Kidney (tissue), 14 donors: ENCODE results near the gene HDAC9. TPM values are rescaled to one million over a fixed set of nuclear protein-coding genes. Genes with fewer than 3 reads are reported as not detected.

Source experiments
- DNase-seq, 5 donors: peaks; one replicate each; pipeline ENCODE4 v3.0.0-alpha.2; 2013 to 2020
- FAIRE-seq: peaks from 2 replicates; lab custom pipeline; 2012; peaks lifted over from hg19 to GRCh38; lab: Jason Lieb, UNC
- H3K27ac ChIP-seq, 2 donors: one replicate each; pipeline ENCODE4 v1.7.0; 2013; ENCODE audit warnings: low read depth in 2 of 2, low read length in 2 of 2, inconsistent platforms in 1 of 2
- H3K27me3 ChIP-seq: one replicate; pipeline ENCODE4 v1.7.1; 2013; ENCODE audit warnings: low read length, inconsistent platforms; ENCODE audit not compliant: control insufficient read depth, insufficient read depth
- H3K36me3 ChIP-seq, 3 donors: one replicate each; pipeline versions ENCODE4 v1.7.0 to v1.7.1; 2013; ENCODE audit warnings: low read length in 3 of 3, control low read depth in 1 of 3, inconsistent platforms in 1 of 3; ENCODE audit not compliant: insufficient read depth in 3 of 3, control insufficient read depth in 2 of 3
- H3K4me1 ChIP-seq, 3 donors: one replicate each; pipeline versions ENCODE4 v1.7.0 to v1.7.1; 2013; ENCODE audit warnings: low read length in 3 of 3, inconsistent platforms in 1 of 3, low read depth in 1 of 3; ENCODE audit not compliant: control insufficient read depth in 2 of 3, insufficient read depth in 2 of 3
- H3K4me3 ChIP-seq, 3 donors: one replicate each; pipeline versions ENCODE4 v1.7.0 to v1.8.1; 2013; ENCODE audit warnings: low read length in 3 of 3, control low read depth in 1 of 3, inconsistent platforms in 1 of 3
- H3K9ac ChIP-seq, 3 donors: one replicate each; pipeline versions ENCODE4 v1.7.0 to v1.7.1; 2013; ENCODE audit warnings: low read length in 3 of 3, control low read depth in 1 of 3, inconsistent platforms in 1 of 3
- H3K9me3 ChIP-seq, 3 donors: one replicate each; pipeline versions ENCODE4 v1.7.0 to v1.7.1; 2013; ENCODE audit warnings: low read length in 3 of 3, control low read depth in 1 of 3, inconsistent platforms in 1 of 3; ENCODE audit not compliant: control insufficient read depth in 2 of 3, insufficient read depth in 1 of 3
- intact Hi-C: fragments of 100-400 bp; cut with DNase I; formaldehyde crosslinking; loops from one replicate; pipeline ENCODE4 v1.11.1; 2022
- polyA plus RNA-seq: library from polyadenylated mRNA; stranded (reverse); fragments of 350-450 nt; fragmentation: Illumina TruSeq; extraction: RNeasy Lipid Tissue Mini Kit (QIAGEN cat#74804); gene quantifications from one replicate; pipeline ENCODE4 v1.2.3, GENCODE V29; 2014; ENCODE audit warnings: low read depth, low replicate concordance; ENCODE audit not compliant: insufficient read depth
- total RNA-seq: library from RNA; stranded (reverse); fragmentation: NEBNext Ultra II Directional; extraction: Animal tissue kit (Norgen Biotek cat#: 25700); gene quantifications from one replicate; pipeline ENCODE4 v1.2.1, GENCODE V29; 2021
- TF ChIP-seq, protein P1 (sequence below): IDR thresholded peaks from 3 replicates; pipeline ENCODE4 v1.5.1; 2012; ENCODE audit warnings: mild to moderate bottlenecking, moderate library complexity, borderline replicate concordance; ENCODE audit not compliant: insufficient read depth; ENCODE audit errors: extremely low read depth
- donor health status: control.
- donor health status: control.
- donor health status: control.
- donor health status: control.
- donor health status: control.
- donor health status: DM: yes; HTN: yes; CAD: no.
- donor health status: Normal renal cell carcinoma (clear cell type).

Gene HDAC9
- total and polyA plus RNA-seq, 2 donors from 2014 or later = 2.1 to 22.1 TPM

DNA sequence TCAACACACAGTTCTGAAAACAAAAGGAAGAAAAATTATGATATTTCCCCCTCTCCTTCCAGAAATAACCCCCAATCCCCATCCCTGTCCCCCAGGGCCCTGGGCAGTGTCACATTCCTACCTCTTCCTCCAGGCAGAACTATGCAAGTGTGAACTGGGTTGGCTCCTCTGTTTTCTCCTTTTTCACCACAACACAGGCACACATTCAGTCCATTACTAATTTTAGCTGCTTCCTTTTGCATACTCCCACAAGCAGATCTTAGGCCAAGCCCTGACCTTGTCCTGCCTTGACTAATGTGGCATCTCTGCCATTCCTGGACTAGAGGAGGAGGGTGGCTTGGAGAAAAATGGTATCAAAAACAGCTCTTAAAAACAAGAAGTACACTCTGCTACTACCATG, 208.1 kb downstream of the HDAC9 start:
- Histone ChIP-seq H3K4me3 (no peak overlapping the region), H3K27ac (no peak overlapping the region), H3K9me3 (no peaks in the 10 kb centered on the region), H3K9ac (no peak overlapping the region), H3K4me1 (no peaks in the 10 kb centered on the region), H3K27me3 (no peaks in the 10 kb centered on the region), H3K36me3 (no peaks in the 10 kb centered on the region)
- FAIRE-seq (no peak), DNase-seq (no peak)
- TF ChIP-seq, protein P1, sequence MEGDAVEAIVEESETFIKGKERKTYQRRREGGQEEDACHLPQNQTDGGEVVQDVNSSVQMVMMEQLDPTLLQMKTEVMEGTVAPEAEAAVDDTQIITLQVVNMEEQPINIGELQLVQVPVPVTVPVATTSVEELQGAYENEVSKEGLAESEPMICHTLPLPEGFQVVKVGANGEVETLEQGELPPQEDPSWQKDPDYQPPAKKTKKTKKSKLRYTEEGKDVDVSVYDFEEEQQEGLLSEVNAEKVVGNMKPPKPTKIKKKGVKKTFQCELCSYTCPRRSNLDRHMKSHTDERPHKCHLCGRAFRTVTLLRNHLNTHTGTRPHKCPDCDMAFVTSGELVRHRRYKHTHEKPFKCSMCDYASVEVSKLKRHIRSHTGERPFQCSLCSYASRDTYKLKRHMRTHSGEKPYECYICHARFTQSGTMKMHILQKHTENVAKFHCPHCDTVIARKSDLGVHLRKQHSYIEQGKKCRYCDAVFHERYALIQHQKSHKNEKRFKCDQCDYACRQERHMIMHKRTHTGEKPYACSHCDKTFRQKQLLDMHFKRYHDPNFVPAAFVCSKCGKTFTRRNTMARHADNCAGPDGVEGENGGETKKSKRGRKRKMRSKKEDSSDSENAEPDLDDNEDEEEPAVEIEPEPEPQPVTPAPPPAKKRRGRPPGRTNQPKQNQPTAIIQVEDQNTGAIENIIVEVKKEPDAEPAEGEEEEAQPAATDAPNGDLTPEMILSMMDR = no peak
- intact Hi-C loops = no loop called here

DNA sequence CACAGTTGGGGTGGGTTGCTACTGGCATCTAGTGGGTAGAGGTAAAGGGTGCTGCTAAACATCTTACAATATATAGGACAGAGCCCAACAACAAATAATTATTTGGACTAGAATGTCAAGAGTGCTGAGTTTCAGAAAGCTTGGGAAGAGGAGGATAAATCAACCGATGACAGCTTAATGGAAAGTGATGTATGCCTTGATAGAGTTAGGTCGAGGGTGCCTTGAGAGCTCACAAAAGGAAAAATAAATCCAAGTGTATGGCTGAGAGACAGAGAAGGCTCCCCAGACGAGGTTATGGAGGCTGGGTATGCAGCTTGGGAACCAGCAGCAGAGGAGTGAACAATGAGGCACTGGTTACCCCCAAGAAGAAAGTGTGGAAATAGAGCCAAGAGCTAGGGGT, 211.1 kb downstream of the HDAC9 start:
- no peak for FAIRE-seq
- Histone ChIP-seq H3K9ac (no peak overlapping the region), H3K4me3 (no peak overlapping the region), H3K27me3 (no peaks in the 10 kb centered on the region), H3K27ac (no peak overlapping the region), H3K36me3 (no peaks in the 10 kb centered on the region), H3K4me1 (no peaks in the 10 kb centered on the region), H3K9me3 (no peaks in the 10 kb centered on the region)
- TF ChIP-seq, protein P1 = no peak
- DNase-seq = peak in 2 of 5 donors; percentile 48 to 69
- intact Hi-C loops = no loop called here

DNA sequence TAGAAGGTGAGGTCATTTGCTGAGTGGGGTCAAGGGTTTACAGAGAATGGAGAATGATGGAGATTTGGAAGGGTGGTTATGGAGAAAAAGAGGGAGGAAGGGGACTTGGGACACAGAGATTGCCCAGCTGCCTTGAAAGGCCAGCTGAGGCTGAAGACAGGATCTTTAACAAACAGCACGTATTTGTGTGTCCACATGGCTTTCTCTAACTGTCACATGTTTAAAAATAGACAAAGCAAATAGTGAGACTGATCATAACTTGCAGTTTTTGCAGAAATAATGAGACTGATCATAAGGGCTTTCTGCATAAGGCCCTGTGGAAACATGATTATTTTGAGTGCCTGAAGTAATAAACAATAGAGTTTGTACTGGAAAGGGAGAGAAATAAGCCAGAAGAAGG, 212.7 kb downstream of the HDAC9 start:
- FAIRE-seq (no peak), DNase-seq (no peak)
- H3K9me3 ChIP-seq = no peaks in the 10 kb centered on the region
- H3K36me3 ChIP-seq = no peaks in the 10 kb centered on the region
- TF ChIP-seq, protein P1 = no peak
- no peak overlapping the region for H3K4me3 ChIP-seq
- H3K9ac ChIP-seq = no peak overlapping the region
- H3K4me1 ChIP-seq = no peaks in the 10 kb centered on the region
- H3K27ac ChIP-seq = no peak overlapping the region
- intact Hi-C loops = no loop called here
- no peaks in the 10 kb centered on the region for H3K27me3 ChIP-seq

DNA sequence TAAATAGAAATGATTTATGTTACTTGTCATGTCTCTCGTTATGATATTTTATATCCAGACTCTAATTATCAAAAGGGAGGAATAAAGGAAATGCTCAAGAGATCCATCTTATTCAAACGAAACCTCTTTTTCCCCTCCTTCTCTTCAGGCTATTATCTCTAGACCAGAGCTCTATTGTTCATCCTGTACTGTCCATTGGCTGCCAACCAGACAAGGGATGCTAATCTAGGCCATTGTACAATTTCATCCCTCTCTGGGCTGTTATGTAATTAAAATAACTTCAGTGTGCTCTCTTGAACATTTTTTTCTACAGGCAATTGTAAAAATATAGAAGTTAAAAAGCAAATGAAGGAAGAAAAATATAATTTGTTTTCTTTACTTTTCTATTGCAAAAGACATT, 220.4 kb downstream of the HDAC9 start:
- Histone ChIP-seq H3K9me3 (no peaks in the 10 kb centered on the region), H3K27ac (no peak overlapping the region), H3K4me3 (no peak overlapping the region), H3K9ac (no peak overlapping the region), H3K4me1 (no peaks in the 10 kb centered on the region), H3K27me3 (no peaks in the 10 kb centered on the region), H3K36me3 (no peaks in the 10 kb centered on the region)
- intact Hi-C loops = no loop called here
- TF ChIP-seq, protein P1 = no peak
- FAIRE-seq (no peak), DNase-seq (no peak)
